Spleen (tissue), 11 donors: ENCODE results near the gene KIAA1549. TPM values are rescaled to one million over a fixed set of nuclear protein-coding genes. Genes with fewer than 3 reads are reported as not detected.

Experiments
- DNase-seq: peaks from one replicate; pipeline ENCODE4 v3.0.0-alpha.2; 2020
- H3K27ac ChIP-seq, 8 donors: fragments of 200-600 bp; sonication (generic) in 7 of 8; 1 replicate in 4 of 8; 2 replicates in 4 of 8; pipeline versions ENCODE4 v1.5.0 to v1.8.0; 2016 to 2021; ENCODE audit warnings: inconsistent platforms in 4 of 8, mild to moderate bottlenecking in 4 of 8, moderate library complexity in 1 of 8
- H3K27me3 ChIP-seq, 7 donors: fragments of 200-600 bp; sonication (generic) in 6 of 7; replicated peaks in 1 of 7; 1 replicate in 4 of 7; 2 replicates in 3 of 7; pipeline versions ENCODE4 v1.5.0 to v1.8.0; 2016 to 2021; ENCODE audit warnings: inconsistent platforms in 3 of 7, mild to moderate bottlenecking in 1 of 7
- H3K36me3 ChIP-seq, 6 donors: fragments of 200-600 bp; sonication (generic) in 5 of 6; 1 replicate in 4 of 6; 2 replicates in 2 of 6; pipeline versions ENCODE4 v1.5.0 to v1.8.0; 2016 to 2021; ENCODE audit warnings: inconsistent platforms in 2 of 6
- H3K4me1 ChIP-seq, 6 donors: fragments of 200-600 bp; sonication (generic) in 5 of 6; 1 replicate in 3 of 6; 2 replicates in 3 of 6; pipeline versions ENCODE4 v1.5.0 to v1.8.0; 2016 to 2021; ENCODE audit warnings: inconsistent platforms in 3 of 6
- H3K4me3 ChIP-seq, 8 donors: fragments of 200-600 bp; sonication (generic) in 7 of 8; 1 replicate in 4 of 8; 2 replicates in 4 of 8; pipeline versions ENCODE4 v1.5.0 to v1.8.0; 2016 to 2021; ENCODE audit warnings: inconsistent platforms in 4 of 8, mild to moderate bottlenecking in 4 of 8, moderate library complexity in 2 of 8
- H3K9me3 ChIP-seq, 8 donors: fragments of 200-600 bp; sonication (generic) in 7 of 8; 1 replicate in 4 of 8; 2 replicates in 4 of 8; pipeline versions ENCODE4 v1.5.0 to v1.8.0; 2016 to 2021; ENCODE audit warnings: inconsistent platforms in 4 of 8
- POLR2A ChIP-seq, 3 donors: fragments of 450-650 bp; IDR thresholded peaks; one replicate each; pipeline ENCODE4 v1.5.1; 2017; ENCODE audit warnings: antibody characterized with exemption in 3 of 3, mild to moderate bottlenecking in 1 of 3
- POLR2AphosphoS5 ChIP-seq, 3 donors: sonication (generic); formaldehyde crosslinking; IDR thresholded peaks; one replicate each; pipeline ENCODE4 v1.5.1; 2017; ENCODE audit warnings: antibody characterized with exemption in 3 of 3
- WGBS, 5 donors: extraction: QIAGEN DNeasy Blood & Tissue Kit in 3 of 5; methylation state at CpG; one replicate each; pipeline versions ENCODE4 v1.1.5 to v1.1.7; 2013 to 2018; 5-methylcytosine and 5-hydroxymethylcytosine counted together
- intact Hi-C: fragments of 100-400 bp; cut with DNase I; formaldehyde crosslinking; loops from one replicate; pipeline ENCODE4 v1.15.0; 2023; ENCODE audit warnings: low total_unique reads
- polyA plus RNA-seq, 3 donors: library from polyadenylated mRNA; stranded (reverse); fragments of 200-250 nt; gene quantifications; one replicate each; pipeline ENCODE4 v1.2.1, GENCODE V29; 2013
- total RNA-seq, 7 donors: library from RNA; depleted of rRNA in 3 of 7; stranded (reverse); fragments of >200 nt in 3 of 7; fragmentation: NEBNext Ultra II Directional in 4 of 7; extraction: Animal tissue kit (Norgen Biotek cat#: 25700) in 4 of 7; gene quantifications; one replicate each; pipeline versions ENCODE4 v1.1.0 to v1.2.1, GENCODE V29; 2016 to 2021
- TF ChIP-seq, protein P1 (sequence below), 11 experiments: fragments of 200-600 bp in 7 of 11; fragments of 450-650 bp in 4 of 11; sonication (generic) in 4 of 11; IDR thresholded peaks in 8 of 11; conservative IDR thresholded peaks in 3 of 11; 1 replicate in 7 of 11; 2 replicates in 4 of 11; pipeline versions ENCODE4 v1.4.0 to v1.8.0; 2016 to 2021; ENCODE audit warnings: antibody characterized with exemption in 11 of 11, inconsistent platforms in 4 of 11, mild to moderate bottlenecking in 1 of 11
- donor health status: healthy with polysubstance abuse.
- donor health status: DM: no; HTN: no; CAD: no; lungs with moderate emphysema.
- donor health status: DM: no; HTN: no; CAD: no.
- donor health status: Bipolar disorder and iron deficiency.
- donor health status: healthy.
- donor health status: DM: no; HTN: no; CAD: no.
- donor health status: DM: yes; HTN: yes; CAD: no.

Gene KIAA1549
- total and polyA plus RNA-seq, 10 donors, result 0.03 to 1.8 (median 0.85) TPM

GRCh38 chr7:138875794-138876193 is 105.4 kb downstream of the KIAA1549 start:
- no peak for DNase-seq
- whole genome bisulfite sequencing, 5 donors, result 62 to 75% (median 69%) methylated on average over 9 of the region's 9 CpGs
- Histone ChIP-seq H3K9me3 (no peaks in the 10 kb centered on the region), H3K36me3 (peaks cover 0 to 4% (median 0%) of the 10 kb centered on the region in 6 donors), H3K4me3 (no peak overlapping the region), H3K27ac (no peak overlapping the region), H3K27me3 (no peaks in the 10 kb centered on the region), H3K4me1 (no peaks in the 10 kb centered on the region)
- intact Hi-C loops, result no loop called here
- TF ChIP-seq POLR2A (IDR thresholded peaks at IDR 0.05), result no peak
- TF ChIP-seq POLR2AphosphoS5 (IDR thresholded peaks at IDR 0.05), result no peak
- TF ChIP-seq, protein P1, sequence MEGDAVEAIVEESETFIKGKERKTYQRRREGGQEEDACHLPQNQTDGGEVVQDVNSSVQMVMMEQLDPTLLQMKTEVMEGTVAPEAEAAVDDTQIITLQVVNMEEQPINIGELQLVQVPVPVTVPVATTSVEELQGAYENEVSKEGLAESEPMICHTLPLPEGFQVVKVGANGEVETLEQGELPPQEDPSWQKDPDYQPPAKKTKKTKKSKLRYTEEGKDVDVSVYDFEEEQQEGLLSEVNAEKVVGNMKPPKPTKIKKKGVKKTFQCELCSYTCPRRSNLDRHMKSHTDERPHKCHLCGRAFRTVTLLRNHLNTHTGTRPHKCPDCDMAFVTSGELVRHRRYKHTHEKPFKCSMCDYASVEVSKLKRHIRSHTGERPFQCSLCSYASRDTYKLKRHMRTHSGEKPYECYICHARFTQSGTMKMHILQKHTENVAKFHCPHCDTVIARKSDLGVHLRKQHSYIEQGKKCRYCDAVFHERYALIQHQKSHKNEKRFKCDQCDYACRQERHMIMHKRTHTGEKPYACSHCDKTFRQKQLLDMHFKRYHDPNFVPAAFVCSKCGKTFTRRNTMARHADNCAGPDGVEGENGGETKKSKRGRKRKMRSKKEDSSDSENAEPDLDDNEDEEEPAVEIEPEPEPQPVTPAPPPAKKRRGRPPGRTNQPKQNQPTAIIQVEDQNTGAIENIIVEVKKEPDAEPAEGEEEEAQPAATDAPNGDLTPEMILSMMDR (IDR thresholded peaks at IDR 0.05 in 8 of 11, conservative IDR thresholded peaks at IDR 0.05 in 3 of 11), result no peak

- H3K4me1 ChIP-seq, result no peaks in the 10 kb centered on the region
- 87 to 92% (median 90%) methylated on average over 5 of the region's 5 CpGs for WGBS, 5 donors
These were observed 107.8 kb downstream of the KIAA1549 start for GRCh38 chr7:138873220-138873892.

GRCh38 chr7:138872576-138872975 is 108.6 kb downstream of the KIAA1549 start:
- H3K36me3 ChIP-seq, result peaks cover 0 to 16% (median 0%) of the 10 kb centered on the region in 6 donors
- no peak overlapping the region for H3K4me3 ChIP-seq
- TF ChIP-seq, protein P1 (IDR thresholded peaks at IDR 0.05 in 8 of 11, conservative IDR thresholded peaks at IDR 0.05 in 3 of 11), result no peak
- TF ChIP-seq POLR2AphosphoS5 (IDR thresholded peaks at IDR 0.05) (no peak), POLR2A (IDR thresholded peaks at IDR 0.05) (no peak)
- H3K27ac ChIP-seq, result no peak overlapping the region
- H3K4me1 ChIP-seq, result no peaks in the 10 kb centered on the region
- intact Hi-C loops, result no loop called here
- H3K9me3 ChIP-seq, result no peaks in the 10 kb centered on the region
- no peaks in the 10 kb centered on the region for H3K27me3 ChIP-seq
- no peak for DNase-seq
- 82 to 95% (median 91%) methylated on average over 4 of the region's 4 CpGs for WGBS, 5 donors

More at GRCh38 chr7:138873220-138873892, 107.8 kb downstream of the KIAA1549 start:
- no peak for DNase-seq
- Histone ChIP-seq H3K27ac (no peak overlapping the region), H3K9me3 (no peaks in the 10 kb centered on the region), H3K4me3 (no peak overlapping the region), H3K36me3 (peaks cover 0 to 12% (median 0%) of the 10 kb centered on the region in 6 donors), H3K27me3 (no peaks in the 10 kb centered on the region)
- intact Hi-C loops, result no loop called here
- TF ChIP-seq POLR2AphosphoS5 (IDR thresholded peaks at IDR 0.05), result no peak
- TF ChIP-seq, protein P1 (IDR thresholded peaks at IDR 0.05 in 8 of 11, conservative IDR thresholded peaks at IDR 0.05 in 3 of 11), result no peak

DNA sequence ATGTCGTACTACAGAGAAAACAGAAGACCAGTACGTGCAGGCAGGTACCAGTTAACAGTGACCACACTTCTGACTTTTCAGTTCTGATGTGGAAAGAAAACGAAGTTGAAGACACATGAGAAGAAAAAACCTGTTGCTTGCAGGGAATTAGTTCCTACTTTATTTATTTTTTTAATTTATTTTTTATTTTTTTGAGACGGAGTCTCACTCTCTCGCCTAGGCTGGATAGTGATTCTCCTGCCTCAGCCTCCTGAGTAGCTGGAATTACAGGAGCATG is 109.4 kb downstream of the KIAA1549 start:
- H3K9me3 ChIP-seq, result no peaks in the 10 kb centered on the region
- no peak for DNase-seq
- intact Hi-C loops, result no loop called here
- no peak overlapping the region for H3K4me3 ChIP-seq
- no peak overlapping the region for H3K27ac ChIP-seq
- TF ChIP-seq, protein P1 (IDR thresholded peaks at IDR 0.05 in 8 of 11, conservative IDR thresholded peaks at IDR 0.05 in 3 of 11), result no peak
- no peak for TF ChIP-seq POLR2AphosphoS5 (IDR thresholded peaks at IDR 0.05)
- TF ChIP-seq POLR2A (IDR thresholded peaks at IDR 0.05), result no peak
- peaks cover 0 to 18% (median 0%) of the 10 kb centered on the region in 6 donors for H3K36me3 ChIP-seq
- H3K4me1 ChIP-seq, result no peaks in the 10 kb centered on the region
- WGBS, 5 donors, result 81 to 96% (median 93%) methylated on average over 5 of the region's 5 CpGs
- no peaks in the 10 kb centered on the region for H3K27me3 ChIP-seq
